ENCODE results near the gene PRLH. TPM values are rescaled to one million over a fixed set of nuclear protein-coding genes. Genes with fewer than 3 reads are reported as not detected.
A peak's percentile ranks its signal among the peaks of the same experiment; 100 is the strongest.

PRLH gene
- total and polyA plus RNA-seq, 2 of the 13 experiments (the other 11 are each of a cell fraction or from before 2014, with no cell fraction given), result not detected

DNA sequence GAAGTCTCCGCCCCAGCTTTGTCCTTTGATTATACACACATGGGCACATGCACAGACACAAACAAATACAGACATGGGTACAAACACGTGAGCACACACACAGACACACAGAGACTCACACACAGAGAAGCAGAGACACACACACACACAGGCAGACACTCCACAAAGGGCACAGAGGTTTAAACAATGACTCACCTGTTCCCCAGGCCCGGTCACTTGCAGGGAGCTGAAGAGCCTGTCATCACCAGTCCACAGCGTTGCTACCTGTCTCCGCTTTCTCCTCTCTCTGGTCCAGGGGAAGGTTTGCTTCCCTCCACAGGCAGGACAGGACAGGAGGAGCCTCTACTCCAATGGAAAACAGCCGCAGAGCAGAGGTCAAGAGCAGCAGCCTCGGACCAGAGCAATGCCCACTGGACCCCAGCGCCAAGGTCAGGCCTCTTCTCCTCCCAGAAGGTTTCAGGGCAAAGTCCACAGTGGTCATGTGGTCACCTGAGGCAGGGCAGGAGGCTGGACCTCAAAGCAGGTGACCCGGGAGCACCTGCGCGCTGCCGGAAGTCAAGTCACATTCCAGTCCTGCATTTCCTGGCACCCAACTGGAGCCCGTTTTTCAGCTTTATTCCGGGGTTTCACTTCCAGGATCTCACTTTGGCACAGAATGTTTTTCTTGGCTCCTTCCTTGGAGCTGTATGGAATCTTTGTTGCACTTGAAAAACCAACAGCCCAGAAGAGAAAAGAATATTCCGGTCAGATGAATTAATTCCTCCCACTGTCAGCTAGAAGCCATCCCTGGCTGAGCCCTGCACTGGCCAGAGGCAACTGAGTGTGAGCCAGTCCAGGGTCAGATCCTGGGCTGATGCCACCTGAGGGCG, 24.1 kb downstream of the PRLH start, which contains the start of gene RAB17 (continued):
- TF ChIP-seq CREM (IDR thresholded peaks at IDR 0.05), result peak; percentile 69
- TF ChIP-seq CREM (CRISPR knock-in tag; IDR thresholded peaks at IDR 0.05), result no peak
- TF ChIP-seq, protein P1, sequence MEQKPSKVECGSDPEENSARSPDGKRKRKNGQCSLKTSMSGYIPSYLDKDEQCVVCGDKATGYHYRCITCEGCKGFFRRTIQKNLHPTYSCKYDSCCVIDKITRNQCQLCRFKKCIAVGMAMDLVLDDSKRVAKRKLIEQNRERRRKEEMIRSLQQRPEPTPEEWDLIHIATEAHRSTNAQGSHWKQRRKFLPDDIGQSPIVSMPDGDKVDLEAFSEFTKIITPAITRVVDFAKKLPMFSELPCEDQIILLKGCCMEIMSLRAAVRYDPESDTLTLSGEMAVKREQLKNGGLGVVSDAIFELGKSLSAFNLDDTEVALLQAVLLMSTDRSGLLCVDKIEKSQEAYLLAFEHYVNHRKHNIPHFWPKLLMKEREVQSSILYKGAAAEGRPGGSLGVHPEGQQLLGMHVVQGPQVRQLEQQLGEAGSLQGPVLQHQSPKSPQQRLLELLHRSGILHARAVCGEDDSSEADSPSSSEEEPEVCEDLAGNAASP (CRISPR knock-in tag; IDR thresholded peaks at IDR 0.05; ENCODE audit: borderline replicate concordance), result peak; percentile 96
- TF ChIP-seq, protein P2, sequence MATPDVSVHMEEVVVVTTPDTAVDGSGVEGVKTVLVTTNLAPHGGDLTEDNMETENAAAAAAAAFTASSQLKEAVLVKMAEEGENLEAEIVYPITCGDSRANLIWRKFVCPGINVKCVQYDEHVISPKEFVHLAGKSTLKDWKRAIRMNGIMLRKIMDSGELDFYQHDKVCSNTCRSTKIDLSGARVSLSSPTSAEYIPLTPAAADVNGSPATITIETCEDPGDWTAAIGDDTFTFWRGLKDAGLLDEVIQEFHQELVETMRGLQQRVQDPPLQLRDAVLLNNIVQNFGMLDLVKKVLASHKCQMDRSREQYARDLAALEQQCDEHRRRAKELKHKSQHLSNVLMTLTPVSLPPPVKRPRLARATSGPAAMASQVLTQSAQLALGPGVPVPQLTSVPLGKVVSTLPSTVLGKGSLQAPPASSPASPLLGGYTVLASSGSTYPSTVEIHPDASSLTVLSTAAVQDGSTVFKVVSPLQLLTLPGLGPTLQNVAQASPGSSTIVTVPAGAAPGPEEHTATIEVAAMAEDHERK (CRISPR knock-in tag; IDR thresholded peaks at IDR 0.05; ENCODE audit: low read depth), result no peak
- TF ChIP-seq, protein P3, sequence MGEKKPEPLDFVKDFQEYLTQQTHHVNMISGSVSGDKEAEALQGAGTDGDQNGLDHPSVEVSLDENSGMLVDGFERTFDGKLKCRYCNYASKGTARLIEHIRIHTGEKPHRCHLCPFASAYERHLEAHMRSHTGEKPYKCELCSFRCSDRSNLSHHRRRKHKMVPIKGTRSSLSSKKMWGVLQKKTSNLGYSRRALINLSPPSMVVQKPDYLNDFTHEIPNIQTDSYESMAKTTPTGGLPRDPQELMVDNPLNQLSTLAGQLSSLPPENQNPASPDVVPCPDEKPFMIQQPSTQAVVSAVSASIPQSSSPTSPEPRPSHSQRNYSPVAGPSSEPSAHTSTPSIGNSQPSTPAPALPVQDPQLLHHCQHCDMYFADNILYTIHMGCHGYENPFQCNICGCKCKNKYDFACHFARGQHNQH (CRISPR knock-in tag; IDR thresholded peaks at IDR 0.05), result peak; percentile 86
- TF ChIP-seq, protein P4, sequence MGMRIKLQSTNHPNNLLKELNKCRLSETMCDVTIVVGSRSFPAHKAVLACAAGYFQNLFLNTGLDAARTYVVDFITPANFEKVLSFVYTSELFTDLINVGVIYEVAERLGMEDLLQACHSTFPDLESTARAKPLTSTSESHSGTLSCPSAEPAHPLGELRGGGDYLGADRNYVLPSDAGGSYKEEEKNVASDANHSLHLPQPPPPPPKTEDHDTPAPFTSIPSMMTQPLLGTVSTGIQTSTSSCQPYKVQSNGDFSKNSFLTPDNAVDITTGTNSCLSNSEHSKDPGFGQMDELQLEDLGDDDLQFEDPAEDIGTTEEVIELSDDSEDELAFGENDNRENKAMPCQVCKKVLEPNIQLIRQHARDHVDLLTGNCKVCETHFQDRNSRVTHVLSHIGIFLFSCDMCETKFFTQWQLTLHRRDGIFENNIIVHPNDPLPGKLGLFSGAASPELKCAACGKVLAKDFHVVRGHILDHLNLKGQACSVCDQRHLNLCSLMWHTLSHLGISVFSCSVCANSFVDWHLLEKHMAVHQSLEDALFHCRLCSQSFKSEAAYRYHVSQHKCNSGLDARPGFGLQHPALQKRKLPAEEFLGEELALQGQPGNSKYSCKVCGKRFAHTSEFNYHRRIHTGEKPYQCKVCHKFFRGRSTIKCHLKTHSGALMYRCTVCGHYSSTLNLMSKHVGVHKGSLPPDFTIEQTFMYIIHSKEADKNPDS (CRISPR knock-in tag; IDR thresholded peaks at IDR 0.05), result peak; percentile 92; the same call in 1 of the 2 replicates
- no peak for TF ChIP-seq ATRX (CRISPR knock-in tag; IDR thresholded peaks at IDR 0.05; ENCODE audit: borderline replicate concordance)
- TF ChIP-seq, protein P5, sequence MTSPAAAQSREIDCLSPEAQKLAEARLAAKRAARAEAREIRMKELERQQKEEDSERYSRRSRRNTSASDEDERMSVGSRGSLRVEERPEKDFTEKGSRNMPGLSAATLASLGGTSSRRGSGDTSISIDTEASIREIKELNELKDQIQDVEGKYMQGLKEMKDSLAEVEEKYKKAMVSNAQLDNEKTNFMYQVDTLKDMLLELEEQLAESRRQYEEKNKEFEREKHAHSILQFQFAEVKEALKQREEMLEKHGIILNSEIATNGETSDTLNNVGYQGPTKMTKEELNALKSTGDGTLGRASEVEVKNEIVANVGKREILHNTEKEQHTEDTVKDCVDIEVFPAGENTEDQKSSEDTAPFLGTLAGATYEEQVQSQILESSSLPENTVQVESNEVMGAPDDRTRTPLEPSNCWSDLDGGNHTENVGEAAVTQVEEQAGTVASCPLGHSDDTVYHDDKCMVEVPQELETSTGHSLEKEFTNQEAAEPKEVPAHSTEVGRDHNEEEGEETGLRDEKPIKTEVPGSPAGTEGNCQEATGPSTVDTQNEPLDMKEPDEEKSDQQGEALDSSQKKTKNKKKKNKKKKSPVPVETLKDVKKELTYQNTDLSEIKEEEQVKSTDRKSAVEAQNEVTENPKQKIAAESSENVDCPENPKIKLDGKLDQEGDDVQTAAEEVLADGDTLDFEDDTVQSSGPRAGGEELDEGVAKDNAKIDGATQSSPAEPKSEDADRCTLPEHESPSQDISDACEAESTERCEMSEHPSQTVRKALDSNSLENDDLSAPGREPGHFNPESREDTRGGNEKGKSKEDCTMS (CRISPR knock-in tag; conservative IDR thresholded peaks at IDR 0.05), result no peak
- TF ChIP-seq, protein P6, sequence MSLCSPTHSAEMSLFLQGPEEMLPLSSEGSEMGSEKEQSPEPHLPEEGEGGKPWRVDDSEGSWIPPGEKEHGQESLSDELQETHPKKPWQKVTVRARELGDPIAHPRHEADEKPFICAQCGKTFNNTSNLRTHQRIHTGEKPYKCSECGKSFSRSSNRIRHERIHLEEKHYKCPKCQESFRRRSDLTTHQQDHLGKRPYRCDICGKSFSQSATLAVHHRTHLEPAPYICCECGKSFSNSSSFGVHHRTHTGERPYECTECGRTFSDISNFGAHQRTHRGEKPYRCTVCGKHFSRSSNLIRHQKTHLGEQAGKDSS (CRISPR knock-in tag; IDR thresholded peaks at IDR 0.05; ENCODE audit: borderline replicate concordance, low read depth), result peak; percentile 86; the same call in 1 of the 2 replicates
- TF ChIP-seq MYC (CRISPR knock-in tag; IDR thresholded peaks at IDR 0.05; ENCODE audit: borderline replicate concordance), result peak; percentile 76; the same call in 1 of the 2 replicates
- no peak for TF ChIP-seq ZNF326 (CRISPR knock-in tag; IDR thresholded peaks at IDR 0.05; ENCODE audit: borderline replicate concordance)
- TF ChIP-seq FIP1L1 (IDR thresholded peaks at IDR 0.05; ENCODE audit: borderline replicate concordance, insufficient read depth, low read depth, low read length), result no peak
- TF ChIP-seq ZFP36L2 (CRISPR knock-in tag; IDR thresholded peaks at IDR 0.05), result no peak
- peak; percentile 95 for TF ChIP-seq ETV5 (CRISPR knock-in tag; IDR thresholded peaks at IDR 0.05; ENCODE audit: borderline replicate concordance)
- TF ChIP-seq, protein P7, sequence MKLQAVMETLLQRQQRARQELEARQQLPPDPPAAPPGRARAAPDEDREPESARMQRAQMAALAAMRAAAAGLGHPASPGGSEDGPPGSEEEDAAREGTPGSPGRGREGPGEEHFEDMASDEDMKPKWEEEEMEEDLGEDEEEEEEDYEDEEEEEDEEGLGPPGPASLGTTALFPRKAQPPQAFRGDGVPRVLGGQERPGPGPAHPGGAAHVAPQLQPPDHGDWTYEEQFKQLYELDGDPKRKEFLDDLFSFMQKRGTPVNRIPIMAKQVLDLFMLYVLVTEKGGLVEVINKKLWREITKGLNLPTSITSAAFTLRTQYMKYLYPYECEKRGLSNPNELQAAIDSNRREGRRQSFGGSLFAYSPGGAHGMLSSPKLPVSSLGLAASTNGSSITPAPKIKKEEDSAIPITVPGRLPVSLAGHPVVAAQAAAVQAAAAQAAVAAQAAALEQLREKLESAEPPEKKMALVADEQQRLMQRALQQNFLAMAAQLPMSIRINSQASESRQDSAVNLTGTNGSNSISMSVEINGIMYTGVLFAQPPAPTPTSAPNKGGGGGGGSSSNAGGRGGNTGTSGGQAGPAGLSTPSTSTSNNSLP (IDR thresholded peaks at IDR 0.05; ENCODE audit: low read depth, low read length), result no peak
- TF ChIP-seq MAF1 (CRISPR knock-in tag; IDR thresholded peaks at IDR 0.05; ENCODE audit: borderline replicate concordance), result peak; percentile 91
